HG02840 (cell line): Measurements from ENCODE around the gene FHL1.
"Not testable (repeated sequence)": the region's sequence is repeated elsewhere in the genome, so short reads cannot be mapped to it uniquely, and the experiment has no call there.

Experiments
- ATAC-seq: cut with Tn5 transposase; IDR thresholded peaks from one replicate; pipeline ENCODE4 v1.9.1; 2021; ENCODE audit warnings: mild to moderate bottlenecking, moderate library complexity, moderate number of reproducible peaks; ENCODE audit not compliant: unreplicated experiment, low FRiP score

The FHL1 gene

DNA sequence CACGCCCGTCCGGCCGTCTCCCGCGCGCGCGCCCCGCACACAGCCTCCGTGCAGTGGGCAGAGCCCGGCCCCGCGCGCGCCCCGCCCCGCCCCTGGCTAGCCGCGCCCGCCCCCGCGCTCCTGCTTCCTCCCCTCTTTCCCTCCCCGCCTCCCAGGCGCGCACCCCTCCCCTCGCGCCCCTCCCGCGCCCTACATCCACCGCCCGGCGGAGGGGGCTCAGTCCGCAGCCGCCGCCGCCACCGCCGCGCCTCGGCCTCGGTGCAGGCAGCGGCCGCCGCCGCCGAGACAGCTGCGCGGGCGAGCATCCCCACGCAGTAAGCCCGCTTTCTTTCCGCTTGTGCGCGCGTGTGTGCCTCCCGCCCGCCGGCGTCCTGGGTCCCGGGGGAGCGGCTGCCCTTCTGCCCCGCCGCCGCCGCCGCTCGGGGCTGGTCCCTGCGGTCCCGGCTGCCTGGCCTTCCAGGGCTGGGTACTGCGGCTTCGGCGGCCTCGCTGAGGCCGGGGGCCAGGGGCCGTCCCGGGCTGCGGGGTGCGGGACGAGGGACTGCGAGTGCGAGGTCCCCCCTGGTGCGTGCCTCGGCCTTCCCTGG is at the start of gene FHL1:
Gene FHL1, plus strand, starts transcription at position 219 of the 587 bp plus-strand sequence.
- ATAC-seq = no peak

DNA sequence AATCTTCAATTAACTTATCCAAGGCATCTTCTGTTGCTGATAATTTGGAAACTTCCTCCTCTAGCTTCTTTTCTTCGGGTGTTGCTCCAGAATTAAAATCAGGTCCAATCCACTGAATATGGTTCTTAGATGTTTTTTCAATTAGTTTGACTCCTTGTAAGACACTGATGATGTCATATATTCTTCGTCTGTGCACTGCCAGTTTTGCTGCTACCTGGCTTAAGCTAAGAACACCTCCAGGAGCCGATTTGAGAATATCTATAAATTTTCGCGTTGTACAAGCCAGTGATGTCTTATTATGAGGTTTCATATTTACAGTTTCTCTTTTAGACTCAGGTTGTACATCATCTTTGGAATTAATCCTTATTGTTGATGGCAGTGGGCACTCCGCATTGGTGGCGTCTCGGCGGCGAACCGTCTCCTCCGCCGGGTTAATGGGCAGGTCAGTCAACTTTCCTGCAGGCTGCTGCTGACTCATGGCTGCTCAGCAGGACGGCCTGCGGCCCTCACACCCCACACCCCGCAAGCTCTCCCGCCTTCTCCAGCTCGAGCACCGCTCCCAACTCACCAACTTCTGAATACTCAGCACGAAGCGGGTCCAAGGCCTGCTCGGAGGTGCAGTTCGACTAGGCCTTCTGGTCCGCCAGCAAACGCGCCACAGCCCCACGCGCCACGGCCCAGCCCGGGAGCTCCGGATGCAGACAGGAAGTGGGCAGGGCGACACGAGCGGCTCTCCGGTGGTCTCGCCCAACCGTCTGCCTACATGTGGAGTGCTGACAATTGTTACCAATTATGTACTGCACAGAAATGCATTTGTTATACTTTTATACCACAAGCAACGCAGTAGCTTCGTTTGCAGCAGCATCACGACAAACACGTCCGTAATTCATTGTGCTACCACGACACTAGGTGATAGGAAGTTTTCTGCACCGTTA is 49.2 kb upstream of the FHL1 start:
- no peak for ATAC-seq

DNA sequence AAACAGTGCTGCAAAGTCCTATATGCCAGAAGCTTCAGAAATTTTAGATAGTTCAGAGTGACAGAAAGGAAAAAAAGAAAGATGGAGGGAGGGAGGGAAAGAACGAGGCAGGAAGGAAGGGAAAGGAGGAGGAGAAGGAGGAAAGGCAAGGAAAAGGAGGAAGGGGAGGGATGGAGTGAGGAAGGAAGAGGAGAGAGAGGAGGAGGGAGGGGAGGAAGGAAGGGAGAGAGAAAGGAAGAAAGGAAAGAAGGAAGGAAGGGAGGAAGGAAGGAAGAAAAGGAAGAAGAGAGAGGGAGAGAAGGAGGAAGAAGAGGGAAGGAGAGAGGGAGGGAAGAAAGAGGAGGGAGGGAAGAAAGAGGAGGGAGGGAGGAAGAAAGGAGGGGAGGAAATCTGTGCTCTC is 42.4 kb upstream of the FHL1 start:
- no peak for ATAC-seq

DNA sequence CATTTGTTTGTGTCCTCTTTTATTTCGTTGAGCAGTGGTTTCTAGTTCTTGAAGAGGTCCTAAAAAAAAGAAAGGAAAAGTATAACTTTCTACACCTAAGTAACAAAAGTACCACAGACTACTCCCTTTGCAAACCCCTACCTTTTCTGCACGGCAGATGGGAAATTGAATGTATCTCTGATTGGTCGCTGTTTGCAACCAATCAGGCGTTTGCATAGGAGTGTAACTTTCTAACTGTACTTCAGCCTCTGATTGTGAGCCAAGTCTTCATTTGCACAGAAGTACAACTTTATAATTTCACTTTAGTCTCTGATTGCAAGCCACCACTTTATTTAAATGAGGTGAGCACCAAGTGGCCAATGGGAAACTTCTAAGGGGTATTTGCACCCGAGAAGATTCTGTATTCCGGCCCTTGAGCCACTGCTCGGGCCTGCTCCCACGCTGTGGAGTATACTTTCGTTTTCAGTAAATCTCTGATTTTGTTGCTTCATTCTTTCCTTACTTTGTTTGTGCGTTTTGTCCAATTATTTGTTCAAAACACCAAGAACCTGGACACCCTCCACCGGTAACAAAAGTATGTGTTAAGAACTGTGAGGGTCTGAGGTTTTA is 40.3 kb upstream of the FHL1 start:
- ATAC-seq = no peak

DNA sequence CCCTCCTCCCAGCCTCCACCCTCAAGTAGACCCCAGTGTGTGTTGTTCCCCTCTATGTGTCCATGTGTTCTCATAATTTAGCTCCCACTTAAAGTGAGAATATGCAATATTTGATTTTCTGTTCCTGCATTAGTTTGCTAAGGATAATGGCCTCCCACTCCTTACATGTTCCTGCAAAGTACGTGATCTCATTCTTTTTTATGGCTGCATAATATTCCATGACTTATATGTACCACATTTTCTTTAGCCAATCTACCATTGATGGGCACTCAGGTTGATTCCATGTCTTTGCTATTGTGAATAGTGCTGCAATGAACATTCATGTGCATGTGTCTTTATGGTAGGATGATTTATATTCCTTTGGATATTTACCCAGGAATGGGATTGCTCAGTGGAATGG is 38.4 kb upstream of the FHL1 start:
- ATAC-seq = not testable (repeated sequence)

DNA sequence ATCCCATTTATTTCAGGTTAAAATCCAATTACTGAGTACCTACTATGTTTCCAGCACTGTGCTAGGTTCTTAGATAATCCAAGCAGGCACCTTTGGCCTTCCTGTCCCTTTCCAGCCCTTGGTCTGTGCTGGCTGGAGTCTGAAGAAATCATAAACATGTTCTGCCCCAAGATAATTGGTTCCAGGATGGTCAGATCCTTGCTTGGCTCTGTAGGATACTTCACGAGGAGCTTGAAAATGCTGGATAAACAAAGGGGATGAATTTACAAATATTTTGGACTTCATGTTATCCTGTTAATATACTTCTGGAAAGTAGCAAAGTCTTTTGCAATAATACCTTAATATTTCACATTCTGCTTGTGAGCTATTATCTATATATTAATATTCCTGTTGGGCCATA is 35.0 kb upstream of the FHL1 start:
- ATAC-seq = no peak

DNA sequence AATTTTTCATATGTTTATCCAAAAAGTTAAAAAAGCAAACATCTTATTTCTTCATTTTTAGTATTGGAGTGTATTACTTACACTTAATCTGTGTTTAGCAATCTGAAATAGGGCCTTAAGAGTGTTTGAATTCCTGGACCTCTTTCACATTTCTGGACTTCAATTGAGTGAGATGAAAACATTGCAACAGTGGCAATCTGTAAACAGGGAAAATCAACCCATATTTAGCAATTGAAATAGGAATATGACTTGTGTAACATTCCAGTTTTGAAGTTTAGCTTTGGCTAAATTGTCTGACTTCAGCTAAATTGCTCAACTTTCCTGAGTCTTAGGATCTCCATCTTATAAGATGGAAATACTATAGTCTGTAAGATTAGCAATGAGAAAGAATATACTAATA is 34.6 kb upstream of the FHL1 start:
- no peak for ATAC-seq

DNA sequence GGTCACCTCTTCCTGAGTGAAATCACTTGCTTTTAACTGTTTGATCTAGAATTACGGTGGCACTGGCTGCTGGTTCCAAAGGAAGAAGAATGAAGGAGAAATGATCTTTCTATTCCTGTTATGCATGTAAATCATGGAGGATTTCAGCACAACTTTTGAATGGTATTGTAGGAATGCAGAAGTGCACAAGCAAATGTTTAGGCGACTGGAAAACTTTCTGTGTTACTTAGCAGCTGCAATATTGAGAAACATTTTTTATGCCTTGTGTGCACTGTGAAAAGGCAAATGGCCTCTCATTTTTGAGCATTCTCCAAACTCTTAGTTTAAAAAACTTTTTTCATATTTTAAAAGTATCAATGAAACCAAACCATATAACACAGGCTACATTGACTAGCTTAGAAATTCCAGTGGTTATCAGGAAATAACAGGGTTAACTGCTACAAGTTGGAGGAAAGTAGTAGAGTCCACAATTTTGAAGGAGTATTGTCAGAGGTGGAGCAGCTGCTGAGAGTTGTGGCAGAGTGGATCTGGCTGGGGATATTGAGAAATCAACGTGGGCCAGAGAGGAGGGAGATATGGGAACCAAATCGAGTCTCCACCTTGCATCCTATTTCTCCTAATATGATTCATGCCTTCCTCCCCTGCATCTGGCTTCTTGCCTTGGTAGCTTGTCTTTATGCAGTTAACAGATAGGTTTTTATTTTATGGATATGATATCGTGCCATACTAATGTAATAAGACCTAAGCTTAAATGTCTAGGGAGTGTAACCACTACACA is 32.0 kb upstream of the FHL1 start:
- no peak for ATAC-seq

DNA sequence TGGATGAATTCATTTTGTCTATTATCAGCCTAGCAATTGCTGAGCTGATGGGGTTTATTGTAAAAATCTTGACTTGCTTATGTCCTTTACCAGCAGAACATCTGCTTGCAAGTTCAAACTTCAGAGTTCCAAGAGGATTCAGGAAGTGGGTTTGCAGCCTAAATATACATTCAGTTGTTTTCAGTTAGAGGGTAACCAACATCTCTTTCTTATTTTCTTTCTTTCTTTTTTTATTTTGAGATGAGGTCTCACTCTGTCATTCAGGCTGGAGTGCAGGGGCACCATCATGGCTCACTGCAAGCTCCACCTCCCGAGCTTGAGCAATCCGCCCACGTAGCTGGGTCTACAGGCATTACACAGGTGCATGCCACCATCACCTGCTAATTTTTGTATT is 31.4 kb upstream of the FHL1 start:
- no peak for ATAC-seq

DNA sequence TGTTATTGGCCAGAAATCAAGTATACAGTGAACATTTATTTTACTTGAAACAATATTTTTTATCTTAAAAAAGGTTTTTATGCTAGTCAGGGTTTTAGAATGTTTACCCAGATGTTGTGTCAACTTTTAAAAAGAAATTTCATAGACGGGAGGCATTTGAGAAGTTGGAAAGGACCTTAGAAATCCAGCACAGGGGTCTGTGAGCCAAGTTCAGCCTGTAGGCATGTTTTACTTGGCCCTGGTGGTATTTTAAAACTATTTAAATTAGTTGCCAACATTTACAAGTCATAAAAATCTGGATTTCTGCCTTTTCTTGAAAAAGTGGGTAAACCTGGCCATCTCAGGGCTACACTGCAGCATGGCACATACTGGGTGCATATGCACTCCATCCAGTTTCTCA is 25.5 kb upstream of the FHL1 start:
- ATAC-seq = no peak

DNA sequence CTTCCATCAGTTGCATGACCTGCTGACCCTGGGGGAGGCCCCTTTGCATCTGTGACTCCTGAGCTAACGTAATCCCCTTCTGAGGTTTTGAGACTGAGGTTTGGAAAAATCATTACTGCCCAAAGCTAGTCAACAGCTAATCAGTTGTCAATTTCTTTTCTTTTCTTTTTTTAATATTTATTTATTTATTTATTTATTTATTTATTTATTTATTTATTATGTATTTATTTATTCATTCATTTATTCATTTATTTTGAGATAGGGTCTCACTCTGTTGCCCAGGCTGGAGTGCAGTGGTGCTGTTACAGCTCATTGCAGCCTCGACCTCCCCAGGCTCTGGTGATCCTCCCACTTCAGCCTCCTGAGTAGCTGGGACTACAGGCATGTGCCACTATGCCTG is 25.1 kb upstream of the FHL1 start:
- no peak for ATAC-seq

DNA sequence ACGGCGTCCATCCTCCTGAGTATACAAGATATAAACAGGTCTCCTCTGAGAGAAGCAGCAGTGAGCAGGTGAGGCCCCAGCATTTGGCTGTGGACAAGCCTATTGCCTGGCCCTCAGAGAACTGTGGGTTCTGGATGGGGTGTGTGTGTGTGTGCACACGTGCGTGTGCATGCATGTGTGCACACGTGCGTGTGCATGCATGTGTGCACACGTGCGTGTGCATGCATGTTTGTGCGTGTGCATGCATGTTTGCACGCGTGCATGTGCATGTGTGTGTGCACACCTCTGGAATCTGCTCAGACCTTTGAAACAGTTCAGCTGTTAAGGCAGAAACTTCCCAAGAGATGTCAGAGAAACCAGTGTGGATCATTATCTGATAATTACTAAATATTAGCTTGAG is 22.2 kb upstream of the FHL1 start:
- no peak for ATAC-seq

DNA sequence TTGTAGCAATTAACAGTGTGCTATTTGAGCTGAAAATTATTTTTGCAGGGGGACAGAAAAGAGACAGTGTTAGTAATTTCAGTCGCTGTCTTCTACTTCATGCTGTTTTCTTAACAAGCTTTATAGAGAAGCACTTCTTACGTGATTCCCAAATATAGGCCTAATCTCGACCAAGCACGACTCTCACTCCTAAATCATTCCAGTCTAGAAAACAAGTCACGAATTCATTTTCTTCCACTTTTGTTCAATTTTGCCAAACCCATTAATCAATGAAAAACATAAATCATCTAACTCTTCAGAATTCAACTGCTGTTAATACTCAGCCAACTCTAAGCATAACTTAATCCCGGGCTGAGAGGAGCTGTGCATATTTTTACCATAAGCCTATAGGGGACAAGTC is 21.0 kb upstream of the FHL1 start:
- ATAC-seq = no peak

DNA sequence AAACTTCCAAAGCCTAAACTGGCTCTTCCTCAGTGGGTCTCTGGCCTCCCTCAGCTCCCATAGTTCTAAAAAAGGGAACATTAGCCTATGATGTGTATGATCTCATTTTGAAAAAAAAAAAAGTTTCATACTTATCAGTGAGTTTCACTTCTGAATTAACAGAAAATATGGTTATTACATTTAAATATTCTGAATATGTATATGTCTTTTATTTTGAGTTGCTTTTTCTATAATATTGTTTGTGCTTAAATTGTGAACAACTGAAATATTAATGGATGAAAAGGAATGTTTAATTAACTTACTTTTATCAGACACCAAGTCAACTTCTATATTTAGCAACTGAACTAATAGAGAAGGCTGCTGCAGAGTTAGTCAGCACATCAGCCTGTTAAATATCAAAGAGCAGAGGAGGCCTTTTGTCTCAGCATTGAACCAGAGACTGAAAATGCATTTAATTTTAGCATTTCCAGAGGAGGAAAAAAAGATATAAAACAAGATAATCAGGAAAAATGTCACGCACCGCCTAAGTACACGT is 20.4 kb upstream of the FHL1 start:
- no peak for ATAC-seq

DNA sequence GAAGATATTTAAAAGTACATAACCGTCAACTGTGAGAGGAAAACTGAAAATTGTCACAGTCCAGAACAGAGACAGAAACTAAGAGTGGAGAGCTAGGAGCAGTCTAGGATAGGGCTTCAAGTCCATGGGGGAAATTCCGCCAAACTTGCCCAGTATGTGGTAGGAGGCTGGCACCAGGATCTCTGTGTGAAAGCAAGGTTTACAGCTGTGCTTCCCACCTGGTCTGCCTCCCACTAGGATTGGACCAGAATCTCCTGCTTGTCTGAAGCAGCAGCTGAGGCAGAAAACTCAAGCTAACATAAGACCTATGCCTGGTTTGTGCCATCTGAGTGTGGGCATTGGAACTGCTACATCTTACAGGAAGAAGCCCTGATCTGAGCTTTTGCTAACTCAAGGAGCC is 18.6 kb upstream of the FHL1 start:
- no peak for ATAC-seq

DNA sequence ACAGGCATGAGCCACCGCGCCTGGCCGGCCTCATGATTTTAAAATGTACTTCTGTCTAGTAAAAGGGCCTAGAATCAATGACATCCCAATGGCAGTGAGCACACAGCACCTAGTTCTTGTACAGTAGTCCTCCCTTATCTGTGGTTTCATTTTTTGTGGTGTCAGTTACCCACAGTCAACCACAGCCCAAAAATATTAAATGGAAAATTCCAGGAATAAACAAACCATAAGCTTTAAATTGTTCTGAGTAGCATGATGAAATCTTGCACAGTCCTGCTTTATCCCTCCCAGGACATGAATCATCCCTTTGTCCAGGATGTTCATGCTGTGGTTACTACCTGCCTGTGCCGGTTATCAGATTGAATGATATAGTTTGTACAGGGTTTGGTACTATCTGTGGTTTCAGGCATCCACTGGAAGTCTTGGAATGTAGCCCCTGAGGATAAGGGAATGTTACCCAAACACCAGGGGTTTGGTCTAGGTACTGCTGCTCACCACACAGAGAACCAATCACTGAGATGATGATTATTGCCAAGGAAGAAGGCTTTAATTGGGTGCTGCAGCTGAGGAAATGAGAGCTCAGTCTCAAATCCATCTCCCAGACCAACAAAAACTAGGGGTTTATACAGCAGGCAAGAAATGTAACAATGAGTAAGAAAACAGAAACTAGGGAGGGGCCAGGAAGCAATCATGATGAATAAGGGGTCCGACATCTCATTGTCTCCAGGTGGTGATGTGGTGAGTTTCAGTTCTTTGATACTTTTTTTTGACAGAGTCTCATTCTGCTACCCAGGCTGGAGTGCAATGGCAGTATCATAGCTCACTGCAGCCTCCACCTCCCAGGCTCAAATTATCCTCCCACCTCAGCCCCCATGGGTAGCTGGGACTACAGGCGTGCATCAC is 16.2 kb upstream of the FHL1 start:
- ATAC-seq = no peak

DNA sequence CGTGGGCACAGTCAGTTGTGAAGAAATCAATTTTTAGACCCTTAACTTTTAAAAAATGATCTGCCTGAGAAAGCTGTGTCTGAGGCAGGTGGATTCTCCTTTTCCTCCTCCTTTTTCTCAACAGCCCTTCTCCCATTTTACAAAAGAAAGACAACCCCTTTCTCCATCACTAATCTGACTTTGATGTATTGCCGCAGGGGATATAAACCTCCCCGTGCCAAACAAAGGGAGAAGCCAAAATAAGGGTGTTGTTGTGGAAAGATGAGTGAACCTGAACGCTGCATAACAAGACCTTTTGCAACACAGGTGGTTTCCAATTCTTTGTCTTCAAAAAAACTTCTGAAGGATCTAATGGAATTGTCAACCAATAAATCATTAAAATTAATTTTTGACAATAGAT is 8.4 kb upstream of the FHL1 start:
- ATAC-seq = no peak

DNA sequence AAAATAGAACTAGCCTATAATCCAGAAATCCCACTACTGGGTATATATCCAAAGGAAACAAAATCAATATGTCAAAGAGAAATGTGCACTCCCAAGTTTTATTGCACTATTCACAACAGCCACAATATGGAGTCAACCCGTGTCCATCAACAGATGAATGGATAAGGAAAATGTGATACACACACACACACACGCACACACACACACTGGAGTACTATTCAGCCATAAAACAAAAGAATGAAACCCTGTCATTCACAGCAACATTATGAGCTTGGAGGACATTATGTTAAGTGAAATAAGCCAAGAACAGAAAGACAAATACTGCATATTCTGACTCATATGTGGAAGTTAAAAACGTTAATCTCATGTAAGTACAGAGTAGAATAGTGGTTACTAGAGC is 5.8 kb upstream of the FHL1 start:
- no peak for ATAC-seq

DNA sequence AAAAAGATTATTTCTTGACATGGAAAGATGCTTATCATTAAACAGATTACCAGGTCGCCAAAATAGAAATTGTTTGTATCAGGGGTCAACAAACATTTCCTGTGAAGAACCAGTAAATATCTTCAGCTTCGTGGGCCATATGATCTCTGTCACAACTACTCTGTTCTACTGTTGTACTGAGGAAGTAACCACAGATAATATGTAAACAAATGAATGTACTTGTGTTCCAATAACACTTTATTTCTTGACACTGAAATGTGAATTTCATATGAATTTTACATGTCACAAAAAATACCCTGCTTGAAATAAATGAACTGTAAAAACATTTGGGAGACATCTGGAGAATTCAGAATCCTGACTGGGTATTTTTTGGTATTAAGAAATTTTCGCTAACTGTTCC is 4.7 kb upstream of the FHL1 start:
- no peak for ATAC-seq

DNA sequence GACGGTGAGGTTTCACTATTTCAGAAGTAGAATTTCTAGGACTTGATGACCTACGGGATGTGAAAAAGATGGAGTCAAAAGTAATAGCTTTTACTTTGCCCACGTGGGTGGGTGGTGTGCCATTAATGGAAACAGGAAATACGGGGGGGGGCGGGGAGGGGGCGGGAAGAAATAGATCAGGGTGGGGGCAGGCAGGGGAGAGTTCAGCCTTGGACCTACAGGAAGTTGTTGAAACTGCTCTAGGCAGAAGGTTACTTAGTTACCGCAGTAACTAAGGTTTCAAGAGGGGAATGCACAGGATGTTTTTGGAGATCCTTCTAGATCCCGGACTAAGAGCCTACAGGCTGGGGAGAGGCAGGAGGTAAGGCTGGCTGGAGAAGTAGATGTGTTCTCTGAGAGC is 3.6 kb upstream of the FHL1 start:
- ATAC-seq = no peak
